ENCODE measurements around the gene DDB1.

DNA sequence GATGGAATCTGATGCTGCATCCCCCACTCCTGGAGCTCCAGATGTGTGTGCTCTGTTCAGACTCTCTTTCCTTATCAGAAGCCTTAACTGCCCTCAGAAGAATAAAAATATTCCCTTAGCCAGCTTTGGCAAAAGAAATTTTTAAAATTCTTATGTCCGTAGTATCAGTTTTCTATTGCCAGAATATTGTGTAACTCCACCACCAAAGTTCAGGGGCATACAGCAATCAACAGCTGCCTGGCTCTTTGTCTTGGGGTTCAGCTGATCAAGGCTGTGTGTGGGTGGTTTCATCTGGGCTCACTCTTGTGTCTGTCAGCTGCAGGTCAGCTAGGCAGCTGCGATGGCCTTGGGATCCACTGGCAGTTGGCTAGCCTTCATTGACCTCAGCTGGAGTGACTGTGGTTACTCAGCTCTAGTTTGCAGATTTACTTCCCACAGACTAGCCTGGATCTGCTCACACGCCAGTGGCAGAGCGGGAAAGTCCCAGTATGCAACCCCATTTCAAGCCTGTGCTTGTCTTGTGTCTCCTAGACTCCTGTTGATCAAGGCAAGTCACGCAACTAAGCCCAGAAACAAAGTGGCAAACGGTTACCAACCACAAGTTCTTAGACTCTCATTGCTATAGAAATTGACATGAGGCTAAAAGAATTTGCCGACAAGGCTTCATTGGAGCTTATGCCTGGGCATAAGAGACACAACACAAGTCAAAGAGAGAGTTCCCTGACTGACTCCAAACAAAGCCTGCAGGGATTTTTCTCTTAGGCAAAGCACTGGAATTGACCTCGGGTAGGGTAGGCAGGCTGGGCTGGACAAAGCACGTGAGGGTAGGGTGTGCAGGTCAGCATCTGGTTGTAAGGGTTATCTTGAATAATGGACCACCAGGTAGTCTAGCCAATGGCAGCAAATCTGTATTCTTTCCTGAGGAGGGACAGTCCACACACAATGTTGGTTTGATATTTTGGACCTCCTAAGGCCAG, 36.8 kb upstream of the DDB1 start:
- TF ChIP-seq, protein P1, sequence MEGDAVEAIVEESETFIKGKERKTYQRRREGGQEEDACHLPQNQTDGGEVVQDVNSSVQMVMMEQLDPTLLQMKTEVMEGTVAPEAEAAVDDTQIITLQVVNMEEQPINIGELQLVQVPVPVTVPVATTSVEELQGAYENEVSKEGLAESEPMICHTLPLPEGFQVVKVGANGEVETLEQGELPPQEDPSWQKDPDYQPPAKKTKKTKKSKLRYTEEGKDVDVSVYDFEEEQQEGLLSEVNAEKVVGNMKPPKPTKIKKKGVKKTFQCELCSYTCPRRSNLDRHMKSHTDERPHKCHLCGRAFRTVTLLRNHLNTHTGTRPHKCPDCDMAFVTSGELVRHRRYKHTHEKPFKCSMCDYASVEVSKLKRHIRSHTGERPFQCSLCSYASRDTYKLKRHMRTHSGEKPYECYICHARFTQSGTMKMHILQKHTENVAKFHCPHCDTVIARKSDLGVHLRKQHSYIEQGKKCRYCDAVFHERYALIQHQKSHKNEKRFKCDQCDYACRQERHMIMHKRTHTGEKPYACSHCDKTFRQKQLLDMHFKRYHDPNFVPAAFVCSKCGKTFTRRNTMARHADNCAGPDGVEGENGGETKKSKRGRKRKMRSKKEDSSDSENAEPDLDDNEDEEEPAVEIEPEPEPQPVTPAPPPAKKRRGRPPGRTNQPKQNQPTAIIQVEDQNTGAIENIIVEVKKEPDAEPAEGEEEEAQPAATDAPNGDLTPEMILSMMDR (IDR thresholded peaks at IDR 0.05; ENCODE audit: poor library complexity, severe bottlenecking), result no peak
- TF ChIP-seq EP300 (conservative IDR thresholded peaks at IDR 0.05; ENCODE audit: poor library complexity, severe bottlenecking) (no peak), TAF1 (IDR thresholded peaks at IDR 0.05; ENCODE audit: low read depth) (no peak)

All from neural cell (in vitro differentiated cells).